HepG2 (cell line): ENCODE measurements around the gene CEP162. TPM values are rescaled to one million over a fixed set of nuclear protein-coding genes. Genes with fewer than 3 reads are reported as not detected.

Source experiments
- ATF2 ChIP-seq: sonication (generic); formaldehyde crosslinking; IDR thresholded peaks from 2 replicates; pipeline ENCODE4 v1.4.0; 2020; ENCODE audit warnings: missing genetic modification reagents
- CENPBD1 ChIP-seq: sonication (generic); formaldehyde crosslinking; IDR thresholded peaks from 2 replicates; pipeline ENCODE4 v1.8.0; 2022; ENCODE audit warnings: missing genetic modification reagents, low read depth, mild to moderate bottlenecking, borderline replicate concordance
- CREB1 ChIP-seq, 2 experiments: fragments of 450-650 bp in 1 of 2; IDR thresholded peaks; 2 replicates each; pipeline ENCODE4 v1.6.1; 2016 to 2017; ENCODE audit warnings: control low read depth in 1 of 2, mild to moderate bottlenecking in 1 of 2, missing compliant biosample characterization in 1 of 2, missing genetic modification characterization in 1 of 2
- HDAC2 ChIP-seq: sonication (generic); formaldehyde crosslinking; IDR thresholded peaks from 2 replicates; pipeline ENCODE4 v1.4.0; 2020; ENCODE audit warnings: missing genetic modification reagents
- KLF15 ChIP-seq: sonication (generic); formaldehyde crosslinking; IDR thresholded peaks from 2 replicates; pipeline ENCODE4 v1.8.1; 2023; ENCODE audit warnings: borderline replicate concordance, mild to moderate bottlenecking, inconsistent platforms, missing genetic modification reagents, mixed read lengths
- NBN ChIP-seq: fragments of 450-650 bp; conservative IDR thresholded peaks from 2 replicates; pipeline ENCODE4 v1.6.1; 2017
- NCOR1 ChIP-seq: fragments of 200-600 bp; sonication (generic); IDR thresholded peaks from 2 replicates; pipeline ENCODE4 v1.7.0; 2017; ENCODE audit warnings: antibody characterized with exemption, low read length, borderline replicate concordance
- SIN3A ChIP-seq: IDR thresholded peaks from 2 replicates; pipeline ENCODE4 v1.6.1; 2011; ENCODE audit warnings: low read depth, mild to moderate bottlenecking, control low read depth, low read length, borderline replicate concordance
- TCF7L2 ChIP-seq: IDR thresholded peaks from 2 replicates; pipeline ENCODE4 v1.6.1; 2011; ENCODE audit warnings: mild to moderate bottlenecking, low read depth, low read length, moderate library complexity
- ZBTB40 ChIP-seq, 2 experiments: fragments of 450-650 bp in 1 of 2; sonication (generic) in 1 of 2; formaldehyde crosslinking in 1 of 2; IDR thresholded peaks; 2 replicates each; pipeline versions ENCODE4 v1.6.1 to v1.8.0; 2016 to 2022; ENCODE audit warnings: antibody characterized with exemption in 1 of 2, mild to moderate bottlenecking in 1 of 2, missing genetic modification reagents in 1 of 2
- ZFP82 ChIP-seq: sonication (generic); formaldehyde crosslinking; IDR thresholded peaks from 2 replicates; pipeline ENCODE4 v1.5.1; 2020; ENCODE audit warnings: mild to moderate bottlenecking, missing genetic modification reagents, borderline replicate concordance
- ZFYVE20 ChIP-seq: sonication (generic); formaldehyde crosslinking; IDR thresholded peaks from 2 replicates; pipeline ENCODE4 v1.8.0; 2023; ENCODE audit warnings: low read depth, mild to moderate bottlenecking, moderate library complexity, missing genetic modification reagents, borderline replicate concordance
- ZNF296 ChIP-seq: sonication (generic); formaldehyde crosslinking; conservative IDR thresholded peaks from 2 replicates; pipeline ENCODE4 v1.5.0; 2020; ENCODE audit warnings: mild to moderate bottlenecking, missing genetic modification reagents
- ZNF709 ChIP-seq: sonication (generic); formaldehyde crosslinking; IDR thresholded peaks from 2 replicates; pipeline ENCODE4 v1.5.0; 2020; ENCODE audit warnings: mild to moderate bottlenecking, missing genetic modification reagents
- ZNF782 ChIP-seq: sonication (generic); formaldehyde crosslinking; IDR thresholded peaks from 2 replicates; pipeline ENCODE4 v1.4.0; 2020; ENCODE audit warnings: missing genetic modification reagents, mild to moderate bottlenecking, borderline replicate concordance
- polyA plus RNA-seq, 8 experiments: library from polyadenylated mRNA; depleted of rRNA in 3 of 8; stranded (reverse) in 7 of 8; unstranded in 1 of 8; fragments of >200 nt; fragmentation: Illumina TruSeq in 4 of 8; extraction: Trizol in 4 of 8; gene quantifications; 2 replicates each; pipeline versions ENCODE4 v1.2.1 to v1.2.3, GENCODE V29; 2011 to 2016; ENCODE audit warnings: low read depth in 4 of 8, missing spikeins in 1 of 8, mixed read lengths in 1 of 8; ENCODE audit not compliant: insufficient read depth in 1 of 8
- total RNA-seq, 5 experiments: library from RNA; depleted of rRNA; stranded (reverse); fragments of >200 nt; fragmentation: Illumina TruSeq; extraction: Trizol; gene quantifications; 2 replicates each; pipeline ENCODE4 v1.2.3, GENCODE V29; 2016; ENCODE audit warnings: low read depth in 1 of 5

The CEP162 gene
- total and polyA plus RNA-seq, 2 of the 13 experiments (the other 11 are each of a cell fraction or from before 2014, with no cell fraction given), result 0.50 to 7.9 TPM

- TF ChIP-seq NCOR1 (no peak), ZNF709 (CRISPR knock-in tag) (no peak), CENPBD1 (CRISPR knock-in tag) (no peak), TCF7L2 (no peak), HDAC2 (CRISPR knock-in tag) (peak; percentile 48; the same call in 1 of the 2 replicates), ZFYVE20 (CRISPR knock-in tag) (no peak), CREB1 (IDR thresholded peaks at IDR 0.05) (no peak), CREB1 (CRISPR knock-in tag; IDR thresholded peaks at IDR 0.05) (peak; percentile 65; the same call in 1 of the 2 replicates), ATF2 (peak; percentile 65), KLF15 (CRISPR knock-in tag) (peak; percentile 50; the same call in 1 of the 2 replicates), SIN3A (peak; percentile 99), ZNF782 (CRISPR knock-in tag) (no peak), ZNF296 (CRISPR knock-in tag) (no peak; the same call in 1 of the 2 replicates), NBN (no peak), ZBTB40 (IDR thresholded peaks at IDR 0.05) (no peak), ZBTB40 (CRISPR knock-in tag; IDR thresholded peaks at IDR 0.05) (peak; percentile 69), ZFP82 (CRISPR knock-in tag) (no peak)
- TF ChIP-seq, all 625 proteins: peak for 188
Observed at GRCh38 chr6:84227434-84228197, at the start of gene CEP162 (continued).
